GM12878 (cell line): ENCODE data around the gene HYOU1. TPM values are rescaled to one million over a fixed set of nuclear protein-coding genes. Genes with fewer than 3 reads are reported as not detected.

Experiments
- BACH1 ChIP-seq: fragments of 450-650 bp; IDR thresholded peaks from 2 replicates; pipeline ENCODE4 v1.6.1; 2017; ENCODE audit warnings: mild to moderate bottlenecking, borderline replicate concordance
- BHLHE40 ChIP-seq, 2 experiments: fragments of 450-650 bp in 1 of 2; IDR thresholded peaks; 2 replicates each; pipeline ENCODE4 v1.6.1; 2011 to 2017; ENCODE audit warnings: low read depth in 2 of 2, borderline replicate concordance in 1 of 2, improper control_type of control experiment in 1 of 2, low read length in 1 of 2, mild to moderate bottlenecking in 1 of 2
- CBFB ChIP-seq: IDR thresholded peaks from 2 replicates; pipeline ENCODE4 v1.6.1; 2016; ENCODE audit warnings: antibody characterized with exemption, low read depth
- CBX3 ChIP-seq: fragments of 200-600 bp; sonication (generic); IDR thresholded peaks from 2 replicates; pipeline ENCODE4 v1.6.1; 2016; ENCODE audit warnings: low read depth, borderline replicate concordance
- CREB1 ChIP-seq: IDR thresholded peaks from 2 replicates; pipeline ENCODE4 v1.6.1; 2012; ENCODE audit warnings: low read depth, mild to moderate bottlenecking, inconsistent platforms
- HDGF ChIP-seq: fragments of 450-650 bp; IDR thresholded peaks from 2 replicates; pipeline ENCODE4 v1.6.1; 2016; ENCODE audit warnings: antibody characterized with exemption
- MEF2A ChIP-seq: IDR thresholded peaks from 2 replicates; pipeline ENCODE4 v1.6.1; 2011; ENCODE audit warnings: low read depth, mild to moderate bottlenecking, low read length, moderate library complexity; ENCODE audit not compliant: insufficient read depth
- MEF2B ChIP-seq: fragments of 450-650 bp; IDR thresholded peaks from 2 replicates; pipeline ENCODE4 v1.6.1; 2018; ENCODE audit warnings: mild to moderate bottlenecking, moderate library complexity; ENCODE audit not compliant: partially characterized antibody, poor library complexity, severe bottlenecking
- MXI1 ChIP-seq: fragments of 150-350 bp; IDR thresholded peaks from 2 replicates; pipeline ENCODE4 v1.6.1; 2011; ENCODE audit warnings: low read depth, mild to moderate bottlenecking, inconsistent platforms, low read length, improper control_type of control experiment
- MYC ChIP-seq: IDR thresholded peaks from 2 replicates; pipeline ENCODE4 v1.6.1; 2011; ENCODE audit warnings: mild to moderate bottlenecking, low read length, moderate library complexity, inconsistent platforms; ENCODE audit not compliant: insufficient read depth, insufficient replicate concordance, insufficient read length, severe bottlenecking
- PAX5 ChIP-seq: IDR thresholded peaks from 2 replicates; pipeline ENCODE4 v1.6.1; 2011; ENCODE audit warnings: low read depth, low read length, borderline replicate concordance
- RAD21 ChIP-seq: IDR thresholded peaks from 2 replicates; pipeline ENCODE4 v1.6.1; 2011; ENCODE audit warnings: mild to moderate bottlenecking, low read depth, low read length, moderate library complexity; ENCODE audit not compliant: insufficient read depth
- SIX5 ChIP-seq: IDR thresholded peaks from 2 replicates; pipeline ENCODE4 v1.6.1; 2011; ENCODE audit warnings: mild to moderate bottlenecking, low read depth, low read length, moderate library complexity; ENCODE audit not compliant: severe bottlenecking
- SMAD1 ChIP-seq: fragments of 450-650 bp; IDR thresholded peaks from 2 replicates; pipeline ENCODE4 v1.6.1; 2018; ENCODE audit warnings: mild to moderate bottlenecking, low read depth; ENCODE audit not compliant: partially characterized antibody
- SP1 ChIP-seq: IDR thresholded peaks from one replicate; pipeline ENCODE4 v1.6.1; 2011; ENCODE audit warnings: low read depth, low read length
- SPI1 ChIP-seq: IDR thresholded peaks from 2 replicates; pipeline ENCODE4 v1.6.1; 2011; ENCODE audit warnings: low read depth, mild to moderate bottlenecking, low read length, moderate library complexity, borderline replicate concordance; ENCODE audit not compliant: insufficient read depth
- TCF7 ChIP-seq: IDR thresholded peaks from 2 replicates; pipeline ENCODE4 v1.6.1; 2014; ENCODE audit warnings: antibody characterized with exemption, borderline replicate concordance
- polyA plus RNA-seq, 11 experiments: library from polyadenylated mRNA; depleted of rRNA in 4 of 11; unstranded in 6 of 11; stranded (reverse) in 5 of 11; fragments of >200 nt; fragmentation: Nextera tagmentation in 4 of 11; fragmentation: Illumina TruSeq in 1 of 11; extraction: Ambion mirVana in 4 of 11; extraction: Trizol in 1 of 11; gene quantifications; 1 replicate in 1 of 11; 2 replicates in 10 of 11; pipeline versions ENCODE4 v1.2.1 to v1.2.3, GENCODE V29; 2011 to 2016; ENCODE audit warnings: inconsistent platforms in 2 of 11, missing spikeins in 2 of 11, low read depth in 1 of 11
- total RNA-seq, 4 experiments: library from RNA; depleted of rRNA in 3 of 4; stranded (reverse); fragments of >200 nt in 3 of 4; fragmentation: Illumina TruSeq in 1 of 4; extraction: Trizol in 1 of 4; gene quantifications; 2 replicates each; pipeline versions ENCODE4 v1.2.1 to v1.2.3, GENCODE V29; 2013 to 2021
- TF ChIP-seq, protein P1 (sequence below): fragments of 450-650 bp; IDR thresholded peaks from 2 replicates; pipeline ENCODE4 v1.6.1; 2017; ENCODE audit warnings: antibody characterized with exemption, mild to moderate bottlenecking, moderate library complexity
- TF ChIP-seq, protein P2 (sequence below): IDR thresholded peaks from 2 replicates; pipeline ENCODE4 v1.6.1; 2011; ENCODE audit warnings: mild to moderate bottlenecking, low read depth, low read length, moderate library complexity; ENCODE audit not compliant: insufficient replicate concordance
- TF ChIP-seq, protein P3 (sequence below): fragments of 450-650 bp; IDR thresholded peaks from 2 replicates; pipeline ENCODE4 v1.6.1; 2017; ENCODE audit warnings: mild to moderate bottlenecking, moderate library complexity
- TF ChIP-seq, protein P4 (sequence below): IDR thresholded peaks from 2 replicates; pipeline ENCODE4 v1.6.1; 2012; ENCODE audit warnings: low read depth, low read length, improper control_type of control experiment

HYOU1 gene
- total and polyA plus RNA-seq, 10 of the 15 experiments (the other 5 are each of a cell fraction or from before 2014, with no cell fraction given), result 15.4 to 157 (median 109) TPM

DNA sequence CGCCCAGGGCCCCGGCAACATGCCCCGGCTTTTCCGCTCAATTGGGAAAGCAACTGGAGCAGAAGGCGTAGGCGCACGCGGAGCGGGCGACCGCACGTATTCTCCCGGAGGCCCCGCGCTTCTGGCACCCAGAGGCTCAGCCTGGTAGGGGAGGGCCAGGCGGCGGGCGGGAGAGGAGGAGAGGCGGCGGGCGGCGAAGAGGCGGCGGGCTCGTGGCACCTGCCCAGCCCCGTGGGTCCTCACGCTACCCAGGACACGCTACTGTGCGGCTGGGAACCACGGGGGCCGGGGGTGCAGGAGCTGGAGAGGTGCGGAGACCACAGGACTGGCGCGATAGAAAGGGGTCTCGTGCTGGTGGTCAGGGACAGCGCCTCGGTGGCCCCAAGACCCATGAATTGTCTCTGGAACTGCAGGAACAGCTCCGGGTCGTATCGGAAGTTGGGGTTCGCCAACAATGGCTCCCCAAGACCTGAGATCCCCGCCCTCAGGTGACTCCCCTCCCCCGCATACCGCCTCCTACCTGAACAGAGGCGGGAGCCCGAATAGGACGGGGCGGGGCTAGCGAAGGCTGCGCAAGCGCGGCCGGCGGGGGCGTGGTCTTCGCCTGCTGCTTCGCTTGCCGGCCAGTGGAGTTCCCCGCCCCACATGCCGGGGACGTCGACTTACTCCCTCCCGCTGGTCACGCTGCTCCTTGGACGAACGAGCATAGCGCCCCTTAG is 26.5 kb downstream of the HYOU1 start, which contains the start of gene SLC37A4 (continued):
- TF ChIP-seq, protein P1, sequence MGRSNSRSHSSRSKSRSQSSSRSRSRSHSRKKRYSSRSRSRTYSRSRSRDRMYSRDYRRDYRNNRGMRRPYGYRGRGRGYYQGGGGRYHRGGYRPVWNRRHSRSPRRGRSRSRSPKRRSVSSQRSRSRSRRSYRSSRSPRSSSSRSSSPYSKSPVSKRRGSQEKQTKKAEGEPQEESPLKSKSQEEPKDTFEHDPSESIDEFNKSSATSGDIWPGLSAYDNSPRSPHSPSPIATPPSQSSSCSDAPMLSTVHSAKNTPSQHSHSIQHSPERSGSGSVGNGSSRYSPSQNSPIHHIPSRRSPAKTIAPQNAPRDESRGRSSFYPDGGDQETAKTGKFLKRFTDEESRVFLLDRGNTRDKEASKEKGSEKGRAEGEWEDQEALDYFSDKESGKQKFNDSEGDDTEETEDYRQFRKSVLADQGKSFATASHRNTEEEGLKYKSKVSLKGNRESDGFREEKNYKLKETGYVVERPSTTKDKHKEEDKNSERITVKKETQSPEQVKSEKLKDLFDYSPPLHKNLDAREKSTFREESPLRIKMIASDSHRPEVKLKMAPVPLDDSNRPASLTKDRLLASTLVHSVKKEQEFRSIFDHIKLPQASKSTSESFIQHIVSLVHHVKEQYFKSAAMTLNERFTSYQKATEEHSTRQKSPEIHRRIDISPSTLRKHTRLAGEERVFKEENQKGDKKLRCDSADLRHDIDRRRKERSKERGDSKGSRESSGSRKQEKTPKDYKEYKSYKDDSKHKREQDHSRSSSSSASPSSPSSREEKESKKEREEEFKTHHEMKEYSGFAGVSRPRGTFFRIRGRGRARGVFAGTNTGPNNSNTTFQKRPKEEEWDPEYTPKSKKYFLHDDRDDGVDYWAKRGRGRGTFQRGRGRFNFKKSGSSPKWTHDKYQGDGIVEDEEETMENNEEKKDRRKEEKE, result no peak
- no peak for TF ChIP-seq SIX5
- peak; percentile 56; the same call in 1 of the 2 replicates for TF ChIP-seq CBFB
- peak; percentile 79 for TF ChIP-seq CREB1
- TF ChIP-seq BACH1, result no peak
- TF ChIP-seq SP1, result peak; percentile 66
- TF ChIP-seq BHLHE40 (IDR thresholded peaks at IDR 0.05; ENCODE audit: borderline replicate concordance in 1 of 2, low read depth in 2 of 2, low read length in 1 of 2), result peak; percentile 31 to 93; a peak in 2 of 4 replicates
- TF ChIP-seq PAX5, result peak; percentile 62; the same call in 1 of the 2 replicates
- TF ChIP-seq, protein P2, sequence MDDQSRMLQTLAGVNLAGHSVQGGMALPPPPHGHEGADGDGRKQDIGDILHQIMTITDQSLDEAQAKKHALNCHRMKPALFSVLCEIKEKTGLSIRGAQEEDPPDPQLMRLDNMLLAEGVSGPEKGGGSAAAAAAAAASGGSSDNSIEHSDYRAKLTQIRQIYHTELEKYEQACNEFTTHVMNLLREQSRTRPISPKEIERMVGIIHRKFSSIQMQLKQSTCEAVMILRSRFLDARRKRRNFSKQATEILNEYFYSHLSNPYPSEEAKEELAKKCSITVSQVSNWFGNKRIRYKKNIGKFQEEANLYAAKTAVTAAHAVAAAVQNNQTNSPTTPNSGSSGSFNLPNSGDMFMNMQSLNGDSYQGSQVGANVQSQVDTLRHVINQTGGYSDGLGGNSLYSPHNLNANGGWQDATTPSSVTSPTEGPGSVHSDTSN, result no peak
- no peak for TF ChIP-seq TCF7
- no peak for TF ChIP-seq SPI1
- TF ChIP-seq MXI1, result peak; percentile 73
- TF ChIP-seq SMAD1, result no peak
- 0 out of 2 replicates have a peak, but pooled peaks have one; percentile 27 for TF ChIP-seq MEF2A
- TF ChIP-seq, protein P3, sequence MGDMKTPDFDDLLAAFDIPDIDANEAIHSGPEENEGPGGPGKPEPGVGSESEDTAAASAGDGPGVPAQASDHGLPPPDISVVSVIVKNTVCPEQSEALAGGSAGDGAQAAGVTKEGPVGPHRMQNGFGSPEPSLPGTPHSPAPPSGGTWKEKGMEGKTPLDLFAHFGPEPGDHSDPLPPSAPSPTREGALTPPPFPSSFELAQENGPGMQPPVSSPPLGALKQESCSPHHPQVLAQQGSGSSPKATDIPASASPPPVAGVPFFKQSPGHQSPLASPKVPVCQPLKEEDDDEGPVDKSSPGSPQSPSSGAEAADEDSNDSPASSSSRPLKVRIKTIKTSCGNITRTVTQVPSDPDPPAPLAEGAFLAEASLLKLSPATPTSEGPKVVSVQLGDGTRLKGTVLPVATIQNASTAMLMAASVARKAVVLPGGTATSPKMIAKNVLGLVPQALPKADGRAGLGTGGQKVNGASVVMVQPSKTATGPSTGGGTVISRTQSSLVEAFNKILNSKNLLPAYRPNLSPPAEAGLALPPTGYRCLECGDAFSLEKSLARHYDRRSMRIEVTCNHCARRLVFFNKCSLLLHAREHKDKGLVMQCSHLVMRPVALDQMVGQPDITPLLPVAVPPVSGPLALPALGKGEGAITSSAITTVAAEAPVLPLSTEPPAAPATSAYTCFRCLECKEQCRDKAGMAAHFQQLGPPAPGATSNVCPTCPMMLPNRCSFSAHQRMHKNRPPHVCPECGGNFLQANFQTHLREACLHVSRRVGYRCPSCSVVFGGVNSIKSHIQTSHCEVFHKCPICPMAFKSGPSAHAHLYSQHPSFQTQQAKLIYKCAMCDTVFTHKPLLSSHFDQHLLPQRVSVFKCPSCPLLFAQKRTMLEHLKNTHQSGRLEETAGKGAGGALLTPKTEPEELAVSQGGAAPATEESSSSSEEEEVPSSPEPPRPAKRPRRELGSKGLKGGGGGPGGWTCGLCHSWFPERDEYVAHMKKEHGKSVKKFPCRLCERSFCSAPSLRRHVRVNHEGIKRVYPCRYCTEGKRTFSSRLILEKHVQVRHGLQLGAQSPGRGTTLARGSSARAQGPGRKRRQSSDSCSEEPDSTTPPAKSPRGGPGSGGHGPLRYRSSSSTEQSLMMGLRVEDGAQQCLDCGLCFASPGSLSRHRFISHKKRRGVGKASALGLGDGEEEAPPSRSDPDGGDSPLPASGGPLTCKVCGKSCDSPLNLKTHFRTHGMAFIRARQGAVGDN, result no peak; the same call in 1 of the 2 replicates
- peak; percentile 47 for TF ChIP-seq MYC
- peak; percentile 65; the same call in 1 of the 2 replicates for TF ChIP-seq HDGF
- peak; percentile 64 for TF ChIP-seq RAD21
- TF ChIP-seq MEF2B, result peak; percentile 30
- TF ChIP-seq CBX3, result no peak
- TF ChIP-seq, protein P4, sequence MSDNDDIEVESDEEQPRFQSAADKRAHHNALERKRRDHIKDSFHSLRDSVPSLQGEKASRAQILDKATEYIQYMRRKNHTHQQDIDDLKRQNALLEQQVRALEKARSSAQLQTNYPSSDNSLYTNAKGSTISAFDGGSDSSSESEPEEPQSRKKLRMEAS, result peak; percentile 98
